ENCODE results near the gene MYO1D.

GRCh38 chr17:32495359-32496231, 381.3 kb downstream of the MYO1D start:
- no peak for TF ChIP-seq SP1 (IDR thresholded peaks at IDR 0.05)
- TF ChIP-seq FOXK2 (IDR thresholded peaks at IDR 0.05), result no peak
- TF ChIP-seq ELF4 (IDR thresholded peaks at IDR 0.05), result no peak
- TF ChIP-seq FOXM1 (IDR thresholded peaks at IDR 0.05; ENCODE audit: borderline replicate concordance), result no peak
- TF ChIP-seq ZNF384 (IDR thresholded peaks at IDR 0.05), result no peak
- no peak for TF ChIP-seq ARNT (IDR thresholded peaks at IDR 0.05)
- TF ChIP-seq BHLHE40 (IDR thresholded peaks at IDR 0.05; ENCODE audit: borderline replicate concordance), result no peak
- no peak for TF ChIP-seq TARDBP (IDR thresholded peaks at IDR 0.05)
- no peak for TF ChIP-seq SUZ12 (IDR thresholded peaks at IDR 0.05)
